Loucy (cell line): Measurements from ENCODE around the gene ACTN1.

ENCODE experiments used
- H2AFZ ChIP-seq: fragments of 200-600 bp; sonication (generic); 2 replicates; pipeline ENCODE4 v1.6.0; 2016; ENCODE audit warnings: antibody characterized with exemption, mild to moderate bottlenecking, low read length, moderate library complexity
- H3F3A ChIP-seq: fragments of 200-600 bp; 2 replicates; pipeline ENCODE4 v1.6.0; 2016; ENCODE audit warnings: antibody characterized with exemption, low read depth, mild to moderate bottlenecking
- H3K27me3 ChIP-seq: fragments of 200-600 bp; sonication (generic); 2 replicates; pipeline ENCODE4 v1.6.1; 2014; ENCODE audit warnings: low read length, mild to moderate bottlenecking; ENCODE audit not compliant: insufficient read depth, poor library complexity, severe bottlenecking
- H3K36me3 ChIP-seq: fragments of 200-600 bp; sonication (generic); 2 replicates; pipeline ENCODE4 v1.6.1; 2016; ENCODE audit warnings: low read length; ENCODE audit not compliant: insufficient read depth
- H3K4me1 ChIP-seq: fragments of 200-600 bp; sonication (generic); 2 replicates; pipeline ENCODE4 v1.5.1; 2014; ENCODE audit warnings: low read length, mild to moderate bottlenecking; ENCODE audit not compliant: insufficient read depth, poor library complexity, severe bottlenecking
- H3K4me2 ChIP-seq: fragments of 200-600 bp; sonication (generic); 2 replicates; pipeline ENCODE4 v1.6.0; 2014; ENCODE audit warnings: antibody characterized with exemption, low read length, low read depth, mild to moderate bottlenecking; ENCODE audit not compliant: poor library complexity, severe bottlenecking
- H3K4me3 ChIP-seq: fragments of 200-600 bp; sonication (generic); 2 replicates; pipeline ENCODE4 v1.5.1; 2014; ENCODE audit warnings: low read length, mild to moderate bottlenecking, mixed read lengths; ENCODE audit not compliant: poor library complexity, severe bottlenecking
- H3K79me2 ChIP-seq: fragments of 200-600 bp; sonication (generic); 2 replicates; pipeline ENCODE4 v1.6.1; 2014; ENCODE audit warnings: low read length; ENCODE audit not compliant: insufficient read depth
- H3K9ac ChIP-seq: fragments of 200-600 bp; sonication (generic); 2 replicates; pipeline ENCODE4 v1.6.0; 2014; ENCODE audit warnings: mild to moderate bottlenecking, low read depth, low read length, moderate library complexity; ENCODE audit not compliant: poor library complexity, severe bottlenecking
- H3K9me2 ChIP-seq: fragments of 200-600 bp; sonication (generic); replicated peaks from 2 replicates; pipeline ENCODE4 v1.6.1; 2016; ENCODE audit warnings: low read depth, low read length, mixed read lengths
- H3K9me3 ChIP-seq: fragments of 200-600 bp; sonication (generic); 2 replicates; pipeline ENCODE4 v1.6.1; 2014; ENCODE audit warnings: mild to moderate bottlenecking, antibody characterized with exemption, low read length, low read depth; ENCODE audit not compliant: insufficient read depth
- H4K20me1 ChIP-seq: fragments of 200-600 bp; sonication (generic); 2 replicates; pipeline ENCODE4 v1.6.0; 2014; ENCODE audit warnings: antibody characterized with exemption, low read length, mild to moderate bottlenecking; ENCODE audit not compliant: insufficient read depth, poor library complexity, severe bottlenecking
- EZH2phosphoT487 ChIP-seq: fragments of 200-600 bp; IDR thresholded peaks from 2 replicates; pipeline ENCODE4 v1.6.1; 2018; ENCODE audit warnings: antibody characterized with exemption, mild to moderate bottlenecking, moderate library complexity, borderline replicate concordance
- TF ChIP-seq, protein P1 (sequence below): fragments of 200-600 bp; sonication (generic); conservative IDR thresholded peaks from 2 replicates; pipeline ENCODE4 v1.5.1; 2014; ENCODE audit warnings: mild to moderate bottlenecking, antibody characterized with exemption, low read length

Gene ACTN1

GRCh38 chr14:68939893-68940613, 39.0 kb downstream of the ACTN1 start:
- no peaks in the 10 kb centered on the region for H3F3A ChIP-seq
- peaks cover 21% of the 10 kb centered on the region for H3K4me1 ChIP-seq
- H3K4me3 ChIP-seq, result no peak overlapping the region
- TF ChIP-seq, protein P1, sequence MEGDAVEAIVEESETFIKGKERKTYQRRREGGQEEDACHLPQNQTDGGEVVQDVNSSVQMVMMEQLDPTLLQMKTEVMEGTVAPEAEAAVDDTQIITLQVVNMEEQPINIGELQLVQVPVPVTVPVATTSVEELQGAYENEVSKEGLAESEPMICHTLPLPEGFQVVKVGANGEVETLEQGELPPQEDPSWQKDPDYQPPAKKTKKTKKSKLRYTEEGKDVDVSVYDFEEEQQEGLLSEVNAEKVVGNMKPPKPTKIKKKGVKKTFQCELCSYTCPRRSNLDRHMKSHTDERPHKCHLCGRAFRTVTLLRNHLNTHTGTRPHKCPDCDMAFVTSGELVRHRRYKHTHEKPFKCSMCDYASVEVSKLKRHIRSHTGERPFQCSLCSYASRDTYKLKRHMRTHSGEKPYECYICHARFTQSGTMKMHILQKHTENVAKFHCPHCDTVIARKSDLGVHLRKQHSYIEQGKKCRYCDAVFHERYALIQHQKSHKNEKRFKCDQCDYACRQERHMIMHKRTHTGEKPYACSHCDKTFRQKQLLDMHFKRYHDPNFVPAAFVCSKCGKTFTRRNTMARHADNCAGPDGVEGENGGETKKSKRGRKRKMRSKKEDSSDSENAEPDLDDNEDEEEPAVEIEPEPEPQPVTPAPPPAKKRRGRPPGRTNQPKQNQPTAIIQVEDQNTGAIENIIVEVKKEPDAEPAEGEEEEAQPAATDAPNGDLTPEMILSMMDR, result no peak
- no peak for TF ChIP-seq EZH2phosphoT487
- H4K20me1 ChIP-seq, result peaks cover 74% of the 10 kb centered on the region
- no peaks in the 10 kb centered on the region for H3K27me3 ChIP-seq
- no peaks in the 10 kb centered on the region for H3K9me3 ChIP-seq
- peaks cover 27% of the 10 kb centered on the region; the same call in 1 of the 2 replicates for H3K36me3 ChIP-seq
- no peak overlapping the region for H3K4me2 ChIP-seq
- H3K9me2 ChIP-seq, result no peaks in the 10 kb centered on the region
- H3K9ac ChIP-seq, result no peak overlapping the region
- H3K79me2 ChIP-seq, result peaks cover 98% of the 10 kb centered on the region
- H2AFZ ChIP-seq, result no peak overlapping the region

GRCh38 chr14:68939181-68939892, 39.8 kb downstream of the ACTN1 start:
- Histone ChIP-seq H3K9me2 (no peaks in the 10 kb centered on the region), H3K79me2 (peaks cover 97% of the 10 kb centered on the region), H3K9me3 (no peaks in the 10 kb centered on the region), H3F3A (no peaks in the 10 kb centered on the region), H3K36me3 (peaks cover 27% of the 10 kb centered on the region; the same call in 1 of the 2 replicates), H3K9ac (no peak overlapping the region), H3K4me3 (no peak overlapping the region), H3K27me3 (no peaks in the 10 kb centered on the region), H2AFZ (no peak overlapping the region), H3K4me2 (no peak overlapping the region), H4K20me1 (peaks cover 74% of the 10 kb centered on the region), H3K4me1 (peaks cover 20% of the 10 kb centered on the region)
- TF ChIP-seq, protein P1, result no peak
- TF ChIP-seq EZH2phosphoT487, result no peak

DNA sequence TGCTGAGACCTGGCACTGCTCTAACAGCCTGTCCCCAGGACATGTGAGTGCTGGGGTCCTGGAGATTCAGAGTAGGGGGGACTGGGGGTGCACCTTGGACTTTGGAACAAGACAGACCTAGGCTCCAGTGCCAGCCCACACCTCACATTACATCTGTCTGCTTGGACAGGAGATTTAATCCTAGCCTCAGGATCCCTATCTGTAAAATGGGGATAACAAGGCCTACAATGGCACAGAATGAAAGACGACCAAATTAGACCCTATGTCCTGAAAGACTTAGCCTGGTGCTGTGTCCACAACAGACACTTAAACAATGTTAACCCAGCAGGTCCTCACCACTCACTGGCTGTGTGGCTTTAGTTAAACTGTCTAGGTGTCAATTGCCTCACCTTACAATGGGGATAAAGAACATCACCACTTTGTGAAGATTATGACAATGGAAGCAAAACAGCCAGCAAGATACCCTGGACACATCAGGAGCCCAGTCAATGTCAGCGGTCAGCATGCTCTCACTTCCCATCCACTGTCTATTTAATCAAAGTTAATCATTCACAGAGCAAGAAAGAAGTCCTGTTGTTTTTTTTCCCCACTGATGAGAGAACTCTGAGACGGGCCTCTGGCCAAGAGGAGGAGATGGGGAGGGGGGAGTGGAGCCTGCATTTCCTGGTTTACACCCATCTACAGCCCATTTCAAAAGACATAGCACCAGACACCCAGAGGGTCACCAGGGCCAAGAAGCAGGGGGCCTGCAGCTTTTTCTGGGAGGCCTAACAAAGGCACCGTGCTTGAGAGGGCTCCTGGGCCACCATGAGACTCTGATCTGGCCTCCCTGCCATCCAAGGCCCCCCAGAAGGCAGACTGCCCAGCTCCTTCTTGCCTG, 40.6 kb downstream of the ACTN1 start:
- Histone ChIP-seq H3F3A (no peaks in the 10 kb centered on the region), H3K4me1 (peaks cover 20% of the 10 kb centered on the region), H3K79me2 (peaks cover 97% of the 10 kb centered on the region), H3K27me3 (no peaks in the 10 kb centered on the region), H4K20me1 (peaks cover 66% of the 10 kb centered on the region), H3K4me3 (no peak overlapping the region), H3K9me2 (no peaks in the 10 kb centered on the region), H3K4me2 (no peak overlapping the region), H3K9ac (no peak overlapping the region), H3K36me3 (peaks cover 32% of the 10 kb centered on the region; the same call in 1 of the 2 replicates), H2AFZ (no peak overlapping the region), H3K9me3 (no peaks in the 10 kb centered on the region)
- no peak for TF ChIP-seq EZH2phosphoT487
- TF ChIP-seq, protein P1, result no peak
